Measurements from ENCODE around the gene NFKBIA.

DNA sequence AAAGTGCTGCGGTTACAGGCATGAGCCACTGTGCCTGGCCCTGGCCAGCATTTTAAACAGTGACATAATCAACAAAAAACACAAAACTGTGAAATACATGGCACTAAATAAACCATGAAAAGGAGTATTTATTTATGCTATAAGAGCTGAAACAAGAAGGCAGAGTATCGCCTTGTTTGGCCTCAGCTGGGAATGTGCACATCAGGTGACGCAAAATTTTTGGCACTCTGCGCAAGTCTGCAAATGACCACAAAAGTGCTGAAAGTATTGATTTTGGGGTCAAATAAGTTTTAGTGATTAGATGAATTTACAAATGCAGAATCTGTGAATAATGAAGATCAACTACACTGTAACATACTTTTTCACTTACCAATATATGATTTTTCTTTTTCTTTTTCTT is 36.6 kb upstream of the NFKBIA start:
- TF ChIP-seq, protein P1, sequence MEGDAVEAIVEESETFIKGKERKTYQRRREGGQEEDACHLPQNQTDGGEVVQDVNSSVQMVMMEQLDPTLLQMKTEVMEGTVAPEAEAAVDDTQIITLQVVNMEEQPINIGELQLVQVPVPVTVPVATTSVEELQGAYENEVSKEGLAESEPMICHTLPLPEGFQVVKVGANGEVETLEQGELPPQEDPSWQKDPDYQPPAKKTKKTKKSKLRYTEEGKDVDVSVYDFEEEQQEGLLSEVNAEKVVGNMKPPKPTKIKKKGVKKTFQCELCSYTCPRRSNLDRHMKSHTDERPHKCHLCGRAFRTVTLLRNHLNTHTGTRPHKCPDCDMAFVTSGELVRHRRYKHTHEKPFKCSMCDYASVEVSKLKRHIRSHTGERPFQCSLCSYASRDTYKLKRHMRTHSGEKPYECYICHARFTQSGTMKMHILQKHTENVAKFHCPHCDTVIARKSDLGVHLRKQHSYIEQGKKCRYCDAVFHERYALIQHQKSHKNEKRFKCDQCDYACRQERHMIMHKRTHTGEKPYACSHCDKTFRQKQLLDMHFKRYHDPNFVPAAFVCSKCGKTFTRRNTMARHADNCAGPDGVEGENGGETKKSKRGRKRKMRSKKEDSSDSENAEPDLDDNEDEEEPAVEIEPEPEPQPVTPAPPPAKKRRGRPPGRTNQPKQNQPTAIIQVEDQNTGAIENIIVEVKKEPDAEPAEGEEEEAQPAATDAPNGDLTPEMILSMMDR (IDR thresholded peaks at IDR 0.05) = no peak
- no peak for TF ChIP-seq POLR2A (IDR thresholded peaks at IDR 0.05)
